VCaP (cell line): ENCODE data around the gene KPNA2.
"Not testable (repeated sequence)": the region's sequence is repeated elsewhere in the genome, so short reads cannot be mapped to it uniquely, and the experiment has no call there.

Experiments
- H3K27ac ChIP-seq: fragments of 450-650 bp; 2 replicates; pipeline ENCODE4 v1.5.1; 2017
- TF ChIP-seq, protein P1 (sequence below): fragments of 450-650 bp; conservative IDR thresholded peaks from 2 replicates; pipeline ENCODE4 v1.5.1; 2017; ENCODE audit warnings: mild to moderate bottlenecking, moderate library complexity

The KPNA2 gene

DNA sequence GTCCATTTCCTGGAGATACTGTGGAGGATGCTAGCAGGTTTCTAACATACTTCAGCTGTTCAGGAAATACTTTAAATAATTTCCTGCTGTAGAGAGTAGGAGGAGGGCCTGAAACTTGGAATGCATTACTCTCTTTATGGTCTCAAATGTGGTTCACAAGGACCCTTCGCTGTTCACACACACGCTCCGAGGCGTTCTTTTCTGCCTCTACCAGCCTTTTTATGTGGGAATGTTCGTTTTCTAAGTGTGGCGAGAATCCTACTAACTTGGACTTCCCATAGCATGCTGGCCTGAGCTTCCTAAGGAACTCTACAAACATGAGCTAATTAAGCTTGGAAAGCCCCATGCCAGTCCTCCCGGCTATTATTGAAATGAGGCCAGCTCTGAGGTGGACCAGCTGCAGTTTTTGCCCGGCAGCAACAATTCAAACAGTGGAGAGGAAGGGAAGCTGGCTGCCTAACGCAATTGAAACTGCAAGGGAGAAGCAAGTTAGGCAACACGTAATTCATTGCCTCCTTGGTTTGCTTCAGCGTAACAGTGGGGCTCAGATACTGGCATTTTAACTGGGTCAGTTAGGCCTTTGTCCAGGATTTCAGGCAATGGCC is 18.9 kb downstream of the KPNA2 start:
- TF ChIP-seq, protein P1, sequence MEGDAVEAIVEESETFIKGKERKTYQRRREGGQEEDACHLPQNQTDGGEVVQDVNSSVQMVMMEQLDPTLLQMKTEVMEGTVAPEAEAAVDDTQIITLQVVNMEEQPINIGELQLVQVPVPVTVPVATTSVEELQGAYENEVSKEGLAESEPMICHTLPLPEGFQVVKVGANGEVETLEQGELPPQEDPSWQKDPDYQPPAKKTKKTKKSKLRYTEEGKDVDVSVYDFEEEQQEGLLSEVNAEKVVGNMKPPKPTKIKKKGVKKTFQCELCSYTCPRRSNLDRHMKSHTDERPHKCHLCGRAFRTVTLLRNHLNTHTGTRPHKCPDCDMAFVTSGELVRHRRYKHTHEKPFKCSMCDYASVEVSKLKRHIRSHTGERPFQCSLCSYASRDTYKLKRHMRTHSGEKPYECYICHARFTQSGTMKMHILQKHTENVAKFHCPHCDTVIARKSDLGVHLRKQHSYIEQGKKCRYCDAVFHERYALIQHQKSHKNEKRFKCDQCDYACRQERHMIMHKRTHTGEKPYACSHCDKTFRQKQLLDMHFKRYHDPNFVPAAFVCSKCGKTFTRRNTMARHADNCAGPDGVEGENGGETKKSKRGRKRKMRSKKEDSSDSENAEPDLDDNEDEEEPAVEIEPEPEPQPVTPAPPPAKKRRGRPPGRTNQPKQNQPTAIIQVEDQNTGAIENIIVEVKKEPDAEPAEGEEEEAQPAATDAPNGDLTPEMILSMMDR: no peak

DNA sequence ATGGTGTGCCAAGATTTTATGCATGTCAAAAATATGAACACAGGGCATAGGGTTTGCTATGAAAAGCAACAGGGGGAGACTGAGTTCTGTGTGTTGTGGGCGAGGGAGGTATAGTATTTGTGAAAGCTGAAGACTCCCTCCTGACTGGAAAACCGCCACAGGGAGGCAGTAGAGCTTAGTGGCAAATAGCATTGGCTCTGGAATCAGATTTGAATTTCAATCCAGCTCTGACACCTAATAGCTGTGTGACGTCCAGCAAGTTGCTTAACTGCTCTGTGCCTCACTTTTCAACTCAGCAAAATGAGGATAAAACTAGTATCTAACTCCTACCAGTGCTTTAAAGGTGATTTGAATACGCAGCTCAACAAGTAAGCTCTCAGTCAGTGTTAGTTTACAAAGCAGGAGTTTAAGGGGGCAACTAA is 22.0 kb downstream of the KPNA2 start:
- TF ChIP-seq, protein P1: peak; percentile 50
- H3K27ac ChIP-seq: no peak overlapping the region

More for the DNA sequence above, 18.9 kb downstream of the KPNA2 start:
- H3K27ac ChIP-seq: no peak overlapping the region

DNA sequence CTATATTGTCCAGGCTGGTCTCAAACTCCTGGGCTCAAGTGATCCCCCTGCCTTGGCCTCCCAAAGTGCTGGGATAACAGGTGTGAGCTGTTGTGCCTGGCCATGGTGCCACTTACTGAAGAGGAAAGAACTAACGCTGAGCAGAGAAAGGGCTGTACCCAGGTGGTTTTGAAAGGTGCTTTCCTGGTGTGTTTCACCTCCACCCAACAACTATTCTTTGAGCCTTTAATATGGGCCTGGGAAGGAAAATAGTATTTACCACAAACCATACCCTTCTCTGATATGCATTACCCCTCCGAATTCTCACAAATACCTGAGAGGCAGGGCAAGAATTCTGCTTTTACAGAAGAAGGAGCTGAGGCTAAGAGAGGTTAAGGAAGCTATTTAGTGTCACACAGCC is 24.8 kb downstream of the KPNA2 start:
- TF ChIP-seq, protein P1: no peak

DNA sequence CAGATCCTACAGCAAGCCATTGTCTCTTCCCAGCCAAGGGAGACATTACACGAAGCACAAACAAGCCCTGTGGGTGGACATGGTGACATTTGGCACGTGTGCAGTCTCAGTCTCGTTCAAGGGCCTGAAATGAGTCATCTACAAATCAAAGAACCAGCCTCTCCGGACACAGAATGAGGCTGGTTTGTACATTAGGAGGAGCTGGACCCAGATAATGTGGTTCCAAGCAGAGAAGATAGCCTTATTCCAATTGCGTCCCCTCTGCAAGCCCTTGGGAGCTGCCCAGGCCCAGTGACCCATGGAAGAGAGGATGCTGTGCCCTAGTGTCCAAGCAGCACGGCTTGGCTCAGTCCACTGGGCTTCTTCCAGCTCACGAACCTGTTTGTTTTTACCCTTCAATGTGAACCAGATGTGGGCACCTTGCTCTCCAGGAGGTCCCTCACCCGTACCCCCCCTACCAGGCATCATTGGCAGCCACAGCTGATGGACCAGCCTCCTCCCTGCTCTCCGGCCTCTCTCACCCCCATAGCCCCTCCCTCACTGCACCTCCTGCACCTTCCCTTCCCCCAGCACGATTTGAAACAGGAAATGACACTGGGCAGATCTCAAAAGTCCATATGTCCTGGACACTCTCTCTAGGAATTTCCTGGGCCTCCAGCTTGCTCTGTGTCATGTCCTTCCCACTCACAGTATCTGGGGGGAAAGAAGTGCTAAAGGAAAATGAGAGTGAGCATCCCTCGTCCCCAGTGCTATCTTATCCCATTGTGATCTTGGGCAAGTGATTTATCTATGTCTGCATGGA is 26.2 kb downstream of the KPNA2 start:
- H3K27ac ChIP-seq: no peak overlapping the region
- TF ChIP-seq, protein P1: no peak

More for the DNA sequence above, 24.8 kb downstream of the KPNA2 start:
- H3K27ac ChIP-seq: no peak overlapping the region

DNA sequence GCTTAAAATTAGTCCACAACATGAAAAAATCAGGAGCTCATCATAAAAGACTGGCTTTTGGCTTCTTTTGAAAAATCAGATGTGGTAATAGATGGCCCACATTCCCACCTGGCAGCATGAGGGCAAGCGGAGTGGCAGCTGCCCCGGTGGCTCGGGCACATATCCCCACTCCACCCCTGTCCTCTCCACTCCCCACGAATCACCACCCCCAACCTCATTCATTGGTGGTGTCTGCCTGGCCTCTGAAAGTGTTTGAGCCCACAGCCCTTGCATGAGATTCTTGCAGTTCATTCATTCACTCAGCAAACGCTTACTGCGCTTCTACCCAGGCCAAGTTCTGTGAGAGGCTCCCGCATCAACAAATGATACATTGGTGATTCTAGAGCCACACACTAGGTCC is 29.8 kb downstream of the KPNA2 start:
- not testable (repeated sequence) for H3K27ac ChIP-seq

DNA sequence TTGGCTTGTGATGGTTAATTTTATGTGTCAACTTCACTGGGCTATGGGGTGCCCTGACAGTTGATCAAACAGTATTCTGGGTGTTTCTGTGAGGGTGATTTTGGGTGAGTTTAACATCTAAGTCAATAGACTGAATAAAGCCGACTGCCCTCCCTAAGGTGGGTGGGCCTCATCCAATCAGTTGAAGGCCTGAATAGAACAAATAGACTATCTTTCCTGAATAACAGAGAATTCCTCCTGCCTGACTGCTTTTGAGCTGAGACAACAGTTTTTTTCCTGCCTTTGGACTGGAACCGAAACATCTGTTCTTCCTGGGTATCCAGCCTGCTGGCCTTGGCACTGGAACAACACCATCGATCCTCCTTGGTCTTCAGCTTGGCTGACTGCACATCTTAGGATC is 33.0 kb downstream of the KPNA2 start:
- not testable (repeated sequence) for H3K27ac ChIP-seq

DNA sequence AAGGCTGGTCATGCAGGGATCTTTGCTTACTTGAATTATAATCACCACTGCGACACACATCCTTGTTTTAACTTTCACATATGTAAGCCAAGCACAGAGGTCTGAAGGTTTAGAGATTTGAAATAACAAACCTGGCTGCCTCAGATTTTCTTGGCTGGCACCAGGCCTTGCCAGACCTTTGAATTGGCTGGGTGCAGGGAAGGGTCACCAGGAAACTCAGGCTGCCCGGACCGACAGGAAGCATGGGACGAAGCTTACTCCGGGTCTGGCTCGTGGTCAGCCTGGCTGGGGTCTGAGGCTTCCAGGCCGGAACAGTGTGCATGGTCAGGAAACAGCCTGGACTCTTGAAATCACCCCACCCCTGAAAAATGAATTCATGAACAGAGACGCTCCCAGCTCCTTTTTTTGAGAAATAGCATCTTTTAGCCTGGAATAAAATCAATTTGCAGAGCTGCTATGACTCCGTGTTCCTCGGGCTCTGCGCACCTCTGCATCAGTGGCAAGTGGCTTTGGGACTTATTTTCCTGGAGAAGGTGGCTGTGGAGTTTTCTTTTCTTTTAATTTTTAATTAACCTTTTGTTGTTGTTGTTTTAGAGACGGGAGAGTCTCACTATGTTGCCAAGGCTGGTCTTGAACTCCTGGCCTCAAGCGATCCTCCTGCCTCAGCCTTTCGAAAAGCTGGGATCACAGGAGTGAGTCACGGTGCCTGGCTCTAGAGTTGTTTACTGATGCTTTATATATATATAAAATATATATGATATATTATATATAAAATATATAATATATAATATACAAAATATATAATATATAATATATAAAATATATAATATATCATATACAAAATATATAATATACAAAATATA is 35.3 kb downstream of the KPNA2 start:
- not testable (repeated sequence) for H3K27ac ChIP-seq

DNA sequence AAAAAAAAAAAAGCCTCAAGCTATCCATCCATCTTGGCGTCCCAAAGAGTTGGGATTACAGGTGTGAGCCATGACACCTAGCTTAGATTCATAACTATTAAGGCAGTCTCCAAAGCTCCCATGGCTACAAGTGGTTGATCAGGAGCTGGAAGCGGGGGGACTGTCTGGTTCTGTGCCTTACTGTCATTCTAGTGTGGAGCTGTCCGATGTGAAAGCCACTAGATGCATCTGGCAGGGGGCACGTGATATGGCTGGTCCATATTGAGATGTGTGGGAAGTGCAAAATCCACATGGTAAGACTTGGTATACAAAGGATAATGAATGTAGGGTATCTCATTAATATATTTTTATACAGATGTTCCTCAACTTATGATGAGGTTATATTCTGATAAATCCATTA is 38.7 kb downstream of the KPNA2 start:
- TF ChIP-seq, protein P1: no peak
- H3K27ac ChIP-seq: no peak overlapping the region

DNA sequence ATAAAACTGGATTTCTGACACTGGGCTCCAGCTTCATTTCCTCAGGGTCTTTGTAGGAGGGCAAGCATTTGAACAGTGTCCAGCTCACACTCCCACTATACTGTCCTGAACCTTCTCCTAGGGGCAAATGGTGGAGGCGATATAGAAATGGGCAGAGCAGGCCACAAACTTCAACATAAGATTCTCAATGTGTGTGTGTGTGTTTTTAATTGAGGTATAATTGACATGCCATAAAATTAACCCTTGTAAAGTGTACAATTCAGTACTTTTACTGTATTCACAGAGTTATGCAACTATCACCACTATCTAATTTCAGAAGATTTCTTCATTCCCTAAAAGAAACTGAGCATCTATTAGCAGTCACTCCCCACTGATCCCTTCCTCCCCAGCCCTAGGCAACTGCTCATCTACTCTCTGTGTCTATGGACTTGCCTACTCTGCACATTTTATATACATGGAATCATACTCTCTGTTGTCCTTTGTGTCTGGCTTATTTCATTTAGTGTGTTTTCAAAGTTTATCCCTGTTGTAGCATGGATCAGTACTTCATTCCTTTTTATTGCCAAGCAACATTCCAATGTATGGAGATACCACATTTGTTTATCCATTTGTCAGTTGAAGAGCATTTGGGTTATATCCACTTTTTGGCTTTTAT is 40.5 kb downstream of the KPNA2 start:
- H3K27ac ChIP-seq: not testable (repeated sequence)

DNA sequence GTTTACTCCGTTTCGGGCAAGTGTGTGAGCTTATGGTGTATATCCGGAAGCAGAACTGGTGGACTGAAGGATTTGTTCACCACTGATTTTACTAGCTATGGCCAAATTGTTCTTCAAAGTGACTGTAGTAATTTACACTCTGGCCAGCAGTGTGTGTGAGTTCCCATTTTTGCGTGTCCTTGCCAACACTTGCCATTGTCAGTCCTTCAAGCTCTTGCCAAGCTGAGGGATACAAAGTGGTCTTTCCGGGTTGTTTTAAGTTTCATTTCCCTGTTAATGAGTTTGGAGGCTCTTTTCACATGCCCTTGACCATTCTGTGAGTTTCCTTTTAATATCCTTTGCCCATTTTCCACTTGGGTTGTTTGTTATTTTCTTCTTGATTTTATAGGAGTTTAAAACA is 42.0 kb downstream of the KPNA2 start:
- not testable (repeated sequence) for H3K27ac ChIP-seq
